Gastroesophageal sphincter (tissue), 4 donors: ENCODE results near the gene PCDHB5. TPM values are rescaled to one million over a fixed set of nuclear protein-coding genes. Genes with fewer than 3 reads are reported as not detected.
"Not testable (repeated sequence)": the region's sequence is repeated elsewhere in the genome, so short reads cannot be mapped to it uniquely, and the experiment has no call there.

Experiments
- ATAC-seq: fragments of 150-250 bp; one replicate; pipeline ENCODE4 v1.9.1; 2016; ENCODE audit warnings: mild to moderate bottlenecking, moderate library complexity
- H3K27ac ChIP-seq, 4 donors: fragments of 200-600 bp; sonication (generic) in 3 of 4; 1 replicate in 3 of 4; 2 replicates in 1 of 4; pipeline ENCODE4 v1.5.1; 2016 to 2019
- H3K27me3 ChIP-seq: fragments of 200-600 bp; sonication (generic); one replicate; pipeline ENCODE4 v1.5.1; 2019
- H3K36me3 ChIP-seq, 2 donors: fragments of 200-600 bp; sonication (generic); one replicate each; pipeline ENCODE4 v1.5.1; 2019; ENCODE audit warnings: control low read depth in 1 of 2
- H3K4me1 ChIP-seq, 3 donors: fragments of 200-600 bp; sonication (generic); 1 replicate in 2 of 3; 2 replicates in 1 of 3; pipeline ENCODE4 v1.5.1; 2016 to 2019; ENCODE audit warnings: control low read depth in 2 of 3
- H3K4me3 ChIP-seq, 2 donors: fragments of 200-600 bp; sonication (generic); one replicate each; pipeline ENCODE4 v1.5.1; 2019; ENCODE audit warnings: mild to moderate bottlenecking in 1 of 2, moderate library complexity in 1 of 2
- H3K9me3 ChIP-seq, 3 donors: fragments of 200-600 bp; sonication (generic); one replicate each; pipeline ENCODE4 v1.5.1; 2017 to 2019; ENCODE audit warnings: control low read depth in 2 of 3
- EP300 ChIP-seq: sonication (generic); formaldehyde crosslinking; IDR thresholded peaks from one replicate; pipeline ENCODE4 v1.6.1; 2017; ENCODE audit warnings: antibody characterized with exemption, mild to moderate bottlenecking
- POLR2A ChIP-seq, 2 donors: fragments of 450-650 bp; IDR thresholded peaks; one replicate each; pipeline ENCODE4 v1.6.1; 2017; ENCODE audit warnings: antibody characterized with exemption in 2 of 2, mild to moderate bottlenecking in 2 of 2, moderate library complexity in 1 of 2
- POLR2AphosphoS5 ChIP-seq: sonication (generic); formaldehyde crosslinking; IDR thresholded peaks from one replicate; pipeline ENCODE4 v1.6.1; 2017; ENCODE audit warnings: antibody characterized with exemption
- WGBS, 2 donors: methylation state at CpG; one replicate each; pipeline ENCODE4 v1.1.5; 2018; ENCODE audit warnings: low coverage in 1 of 2; 5-methylcytosine and 5-hydroxymethylcytosine counted together
- total RNA-seq, 4 donors: library from RNA; depleted of rRNA; stranded (reverse); fragments of >200 nt; gene quantifications; one replicate each; pipeline ENCODE4 v1.1.0, GENCODE V29; 2016
- TF ChIP-seq, protein P1 (sequence below), 4 experiments: fragments of 200-600 bp in 2 of 4; fragments of 450-650 bp in 2 of 4; sonication (generic) in 1 of 4; IDR thresholded peaks; one replicate each; pipeline ENCODE4 v1.5.1; 2017 to 2019; ENCODE audit warnings: antibody characterized with exemption in 4 of 4, mild to moderate bottlenecking in 2 of 4, moderate library complexity in 2 of 4

Gene PCDHB5
- 1 to 10 TPM; 3.2 to 8.6 (median 5.8) TPM for total RNA-seq

- peaks cover 0 to 89% (median 2%) of the 10 kb centered on the region in 3 donors for H3K9me3 ChIP-seq
- peaks cover 18% of the 10 kb centered on the region for H3K27me3 ChIP-seq
- no peak for TF ChIP-seq POLR2AphosphoS5
- TF ChIP-seq, protein P1, sequence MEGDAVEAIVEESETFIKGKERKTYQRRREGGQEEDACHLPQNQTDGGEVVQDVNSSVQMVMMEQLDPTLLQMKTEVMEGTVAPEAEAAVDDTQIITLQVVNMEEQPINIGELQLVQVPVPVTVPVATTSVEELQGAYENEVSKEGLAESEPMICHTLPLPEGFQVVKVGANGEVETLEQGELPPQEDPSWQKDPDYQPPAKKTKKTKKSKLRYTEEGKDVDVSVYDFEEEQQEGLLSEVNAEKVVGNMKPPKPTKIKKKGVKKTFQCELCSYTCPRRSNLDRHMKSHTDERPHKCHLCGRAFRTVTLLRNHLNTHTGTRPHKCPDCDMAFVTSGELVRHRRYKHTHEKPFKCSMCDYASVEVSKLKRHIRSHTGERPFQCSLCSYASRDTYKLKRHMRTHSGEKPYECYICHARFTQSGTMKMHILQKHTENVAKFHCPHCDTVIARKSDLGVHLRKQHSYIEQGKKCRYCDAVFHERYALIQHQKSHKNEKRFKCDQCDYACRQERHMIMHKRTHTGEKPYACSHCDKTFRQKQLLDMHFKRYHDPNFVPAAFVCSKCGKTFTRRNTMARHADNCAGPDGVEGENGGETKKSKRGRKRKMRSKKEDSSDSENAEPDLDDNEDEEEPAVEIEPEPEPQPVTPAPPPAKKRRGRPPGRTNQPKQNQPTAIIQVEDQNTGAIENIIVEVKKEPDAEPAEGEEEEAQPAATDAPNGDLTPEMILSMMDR (IDR thresholded peaks at IDR 0.05): peak in 3 of 4 experiments; percentile 22 to 48 (median 26)
- peak within 1 kb of the TSS; percentile 34 to 43 for H3K4me3 ChIP-seq
- H3K27ac ChIP-seq: peak within 1 kb of the TSS in 1 of 4 donors; percentile 14
- ATAC-seq: no peak
- no peaks in the 10 kb centered on the region for H3K4me1 ChIP-seq
- no peaks in the 10 kb centered on the region for H3K36me3 ChIP-seq
- WGBS, 2 donors: 13 to 15% methylated on average over 18 to 22 of the region's 22 CpGs
These were observed at the start of gene PCDHB5 for GRCh38 chr5:141135030-141135717. Gene PCDHB5, plus strand, starts transcription at chr5:141135206. Its CDS starts 229 bp downstream, at chr5:141135435.

GRCh38 chr5:141094481-141095262 is 40.3 kb upstream of the PCDHB5 start, which contains the start of gene PCDHB2:
Gene PCDHB2, plus strand, starts transcription at chr5:141094615. Its CDS starts 176 bp downstream, at chr5:141094791.
- no peak within 1 kb of the TSS for H3K27ac ChIP-seq

DNA sequence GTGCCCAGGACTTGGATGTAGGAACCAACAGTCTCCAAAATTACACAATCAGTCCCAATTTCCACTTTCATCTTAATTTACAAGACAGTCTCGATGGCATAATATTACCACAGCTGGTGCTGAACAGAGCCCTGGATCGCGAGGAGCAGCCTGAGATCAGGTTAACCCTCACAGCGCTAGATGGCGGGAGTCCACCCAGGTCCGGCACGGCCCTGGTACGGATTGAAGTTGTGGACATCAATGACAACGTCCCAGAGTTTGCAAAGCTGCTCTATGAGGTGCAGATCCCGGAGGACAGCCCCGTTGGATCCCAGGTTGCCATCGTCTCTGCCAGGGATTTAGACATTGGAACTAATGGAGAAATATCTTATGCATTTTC is 39.8 kb upstream of the PCDHB5 start:
- H3K36me3 ChIP-seq: no peaks in the 10 kb centered on the region

More at GRCh38 chr5:141094481-141095262, 40.3 kb upstream of the PCDHB5 start, which contains the start of gene PCDHB2:
- Histone ChIP-seq H3K4me1 (no peaks in the 10 kb centered on the region), H3K27me3 (peaks cover 45% of the 10 kb centered on the region), H3K9me3 (peaks cover 0 to 82% (median 0%) of the 10 kb centered on the region in 3 donors), H3K36me3 (no peaks in the 10 kb centered on the region), H3K4me3 (peak within 1 kb of the TSS in 1 of 2 donors; percentile 38)
- TF ChIP-seq EP300: no peak
- TF ChIP-seq, protein P1 (IDR thresholded peaks at IDR 0.05): peak in 1 of 4 experiments; percentile 40
- TF ChIP-seq POLR2A (IDR thresholded peaks at IDR 0.05): no peak
- 17 to 21% methylated on average over 18 to 22 of the region's 29 CpGs for WGBS, 2 donors
- ATAC-seq: peak; percentile 55

DNA sequence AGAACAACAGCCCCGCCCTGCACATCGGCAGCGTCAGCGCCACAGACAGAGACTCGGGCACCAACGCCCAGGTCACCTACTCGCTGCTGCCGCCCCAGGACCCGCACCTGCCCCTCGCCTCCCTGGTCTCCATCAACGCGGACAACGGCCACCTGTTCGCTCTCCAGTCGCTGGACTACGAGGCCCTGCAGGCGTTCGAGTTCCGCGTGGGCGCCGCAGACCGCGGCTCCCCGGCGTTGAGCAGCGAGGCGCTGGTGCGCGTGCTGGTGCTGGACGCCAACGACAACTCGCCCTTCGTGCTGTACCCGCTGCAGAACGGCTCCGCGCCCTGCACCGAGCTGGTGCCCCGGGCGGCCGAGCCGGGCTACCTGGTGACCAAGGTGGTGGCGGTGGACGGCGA is 38.8 kb upstream of the PCDHB5 start:
- not testable (repeated sequence) for H3K36me3 ChIP-seq, H3K4me3 ChIP-seq, H3K27ac ChIP-seq, H3K4me1 ChIP-seq, ATAC-seq
- WGBS, 2 donors: no CpG with 5 or more reads among the region's 46 CpGs
- H3K9me3 ChIP-seq: peaks cover 0 to 84% (median 0%) of the 10 kb centered on the region in 3 donors
- peaks cover 58% of the 10 kb centered on the region for H3K27me3 ChIP-seq

More for the DNA sequence above, 39.8 kb upstream of the PCDHB5 start:
- H3K4me1 ChIP-seq: no peaks in the 10 kb centered on the region
- no CpG with 5 or more reads among the region's 12 CpGs for WGBS, 2 donors
- H3K4me3 ChIP-seq: peak overlapping the region in 1 of 2 donors; percentile 38
- ATAC-seq: no peak
- H3K27me3 ChIP-seq: peaks cover 49% of the 10 kb centered on the region
- H3K9me3 ChIP-seq: peaks cover 0 to 82% (median 0%) of the 10 kb centered on the region in 3 donors
- no peak overlapping the region for H3K27ac ChIP-seq
- no peak for TF ChIP-seq POLR2A (IDR thresholded peaks at IDR 0.05)
- TF ChIP-seq EP300: no peak
- no peak for TF ChIP-seq POLR2AphosphoS5
- TF ChIP-seq, protein P1 (IDR thresholded peaks at IDR 0.05): no peak

- WGBS, 2 donors: no CpG with 5 or more reads among the region's 38 CpGs
- not testable (repeated sequence) for H3K36me3 ChIP-seq, ATAC-seq, H3K27ac ChIP-seq, H3K4me1 ChIP-seq, H3K4me3 ChIP-seq
- Histone ChIP-seq H3K27me3 (peaks cover 62% of the 10 kb centered on the region), H3K9me3 (peaks cover 0 to 88% (median 0%) of the 10 kb centered on the region in 3 donors)
These were observed 38.4 kb upstream of the PCDHB5 start for GRCh38 chr5:141096586-141096985.
